HepG2 (cell line): ENCODE measurements around the gene PTK7. TPM values are rescaled to one million over a fixed set of nuclear protein-coding genes. Genes with fewer than 3 reads are reported as not detected.

Experiments
- ATF1 ChIP-seq: IDR thresholded peaks from 2 replicates; pipeline ENCODE4 v1.6.1; 2016; ENCODE audit warnings: mild to moderate bottlenecking, control low read depth
- CBFB ChIP-seq: sonication (generic); formaldehyde crosslinking; IDR thresholded peaks from 2 replicates; pipeline ENCODE4 v1.4.0; 2020; ENCODE audit warnings: missing genetic modification reagents
- CHCHD3 ChIP-seq: sonication (generic); formaldehyde crosslinking; IDR thresholded peaks from 2 replicates; pipeline ENCODE4 v1.8.0; 2022; ENCODE audit warnings: mild to moderate bottlenecking, missing genetic modification reagents, moderate library complexity
- DPF2 ChIP-seq: sonication (generic); formaldehyde crosslinking; IDR thresholded peaks from 2 replicates; pipeline ENCODE4 v1.4.0; 2020; ENCODE audit warnings: mild to moderate bottlenecking, low read depth, missing genetic modification reagents, borderline replicate concordance
- ETV5 ChIP-seq: IDR thresholded peaks from 2 replicates; pipeline ENCODE4 v1.6.1; 2018; ENCODE audit warnings: missing biosample characterization, missing genetic modification reagents, inconsistent platforms, borderline replicate concordance
- IRX3 ChIP-seq: sonication (generic); formaldehyde crosslinking; IDR thresholded peaks from 2 replicates; pipeline ENCODE4 v1.8.1; 2023; ENCODE audit warnings: mild to moderate bottlenecking, low read depth, missing genetic modification reagents, borderline replicate concordance
- KDM5B ChIP-seq: sonication (generic); formaldehyde crosslinking; IDR thresholded peaks from 2 replicates; pipeline ENCODE4 v1.4.0; 2020; ENCODE audit warnings: missing genetic modification reagents, mild to moderate bottlenecking, borderline replicate concordance
- KLF6 ChIP-seq: IDR thresholded peaks from 2 replicates; pipeline ENCODE4 v1.8.0; 2016; ENCODE audit warnings: missing biosample characterization, missing genetic modification reagents
- MEIS2 ChIP-seq: sonication (generic); formaldehyde crosslinking; IDR thresholded peaks from 2 replicates; pipeline ENCODE4 v1.9.0; 2021; ENCODE audit warnings: mild to moderate bottlenecking, missing genetic modification reagents
- MXD4 ChIP-seq: IDR thresholded peaks from 2 replicates; pipeline ENCODE4 v1.6.1; 2016; ENCODE audit warnings: mild to moderate bottlenecking, missing biosample characterization, missing genetic modification reagents
- PBX3 ChIP-seq: sonication (generic); formaldehyde crosslinking; IDR thresholded peaks from 2 replicates; pipeline ENCODE4 v1.8.1; 2023; ENCODE audit warnings: missing genetic modification reagents, inconsistent platforms, borderline replicate concordance
- SAP130 ChIP-seq: IDR thresholded peaks from 2 replicates; pipeline ENCODE4 v1.6.1; 2016; ENCODE audit warnings: low read depth
- TIGD3 ChIP-seq: sonication (generic); formaldehyde crosslinking; IDR thresholded peaks from 2 replicates; pipeline ENCODE4 v1.5.1; 2020; ENCODE audit warnings: mild to moderate bottlenecking, missing genetic modification reagents, borderline replicate concordance
- ZBTB37 ChIP-seq: sonication (generic); formaldehyde crosslinking; IDR thresholded peaks from 2 replicates; pipeline ENCODE4 v1.4.0; 2020; ENCODE audit warnings: mild to moderate bottlenecking, missing genetic modification reagents
- ZNF232 ChIP-seq: sonication (generic); formaldehyde crosslinking; IDR thresholded peaks from 2 replicates; pipeline ENCODE4 v1.4.0; 2020; ENCODE audit warnings: missing genetic modification reagents, borderline replicate concordance
- ZNF274 ChIP-seq: sonication (generic); formaldehyde crosslinking; IDR thresholded peaks from 2 replicates; pipeline ENCODE4 v1.5.1; 2020; ENCODE audit warnings: mild to moderate bottlenecking, missing genetic modification reagents
- ZNF580 ChIP-seq: IDR thresholded peaks from 2 replicates; pipeline ENCODE4 v1.6.1; 2016; ENCODE audit warnings: low read depth, borderline replicate concordance
- ZNF589 ChIP-seq: sonication (generic); formaldehyde crosslinking; conservative IDR thresholded peaks from 2 replicates; pipeline ENCODE4 v1.8.0; 2022; ENCODE audit warnings: mild to moderate bottlenecking, moderate library complexity, missing genetic modification reagents
- ZNF605 ChIP-seq: sonication (generic); formaldehyde crosslinking; IDR thresholded peaks from 2 replicates; pipeline ENCODE4 v1.8.0; 2022; ENCODE audit warnings: mild to moderate bottlenecking, missing genetic modification reagents
- ZNF660 ChIP-seq: sonication (generic); formaldehyde crosslinking; IDR thresholded peaks from 2 replicates; pipeline ENCODE4 v1.5.1; 2020; ENCODE audit warnings: mild to moderate bottlenecking, low read depth, missing genetic modification reagents, borderline replicate concordance
- ZNF678 ChIP-seq: sonication (generic); formaldehyde crosslinking; IDR thresholded peaks from 2 replicates; pipeline ENCODE4 v1.4.0; 2020; ENCODE audit warnings: mild to moderate bottlenecking, missing genetic modification reagents
- polyA plus RNA-seq, 8 experiments: library from polyadenylated mRNA; depleted of rRNA in 3 of 8; stranded (reverse) in 7 of 8; unstranded in 1 of 8; fragments of >200 nt; fragmentation: Illumina TruSeq in 4 of 8; extraction: Trizol in 4 of 8; gene quantifications; 2 replicates each; pipeline versions ENCODE4 v1.2.1 to v1.2.3, GENCODE V29; 2011 to 2016; ENCODE audit warnings: low read depth in 4 of 8, missing spikeins in 1 of 8, mixed read lengths in 1 of 8; ENCODE audit not compliant: insufficient read depth in 1 of 8
- total RNA-seq, 5 experiments: library from RNA; depleted of rRNA; stranded (reverse); fragments of >200 nt; fragmentation: Illumina TruSeq; extraction: Trizol; gene quantifications; 2 replicates each; pipeline ENCODE4 v1.2.3, GENCODE V29; 2016; ENCODE audit warnings: low read depth in 1 of 5
- TF ChIP-seq, protein P1 (sequence below), 2 experiments: IDR thresholded peaks; 2 replicates each; pipeline ENCODE4 v1.6.1; 2011 to 2012; ENCODE audit warnings: low read length in 2 of 2, borderline replicate concordance in 1 of 2, low read depth in 1 of 2, mild to moderate bottlenecking in 1 of 2, moderate library complexity in 1 of 2

The PTK7 gene
- total and polyA plus RNA-seq, 2 of the 13 experiments (the other 11 are each of a cell fraction or from before 2014, with no cell fraction given): 98.5 to 99.8 TPM

DNA sequence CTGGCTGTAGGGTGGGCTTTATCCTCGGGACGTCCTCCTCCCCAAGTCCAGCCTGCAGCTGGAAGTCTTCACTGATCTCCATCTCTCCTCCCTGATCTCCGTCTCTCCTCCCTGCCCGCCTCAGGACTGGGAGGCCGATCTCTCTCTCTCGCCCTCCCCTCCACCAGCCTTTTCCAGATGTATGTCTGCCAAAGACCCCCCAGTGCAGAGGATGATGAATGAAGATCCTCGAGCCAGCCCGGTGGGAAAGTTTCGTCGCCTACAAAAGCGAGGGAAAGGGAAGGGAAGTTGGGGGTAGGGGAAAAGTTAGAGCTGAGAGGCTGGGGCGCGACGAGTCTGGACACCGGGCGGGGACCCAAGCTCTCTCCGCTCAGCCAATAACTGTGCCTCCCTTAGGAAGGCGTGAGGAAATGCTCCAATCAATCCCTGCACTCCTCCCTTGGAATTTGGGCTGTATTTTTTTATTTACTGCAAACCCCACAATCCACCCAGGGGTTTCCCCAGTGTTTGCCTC is 94.4 kb downstream of the PTK7 start (continued):
- TF ChIP-seq PBX3 (CRISPR knock-in tag): no peak
- TF ChIP-seq DPF2 (CRISPR knock-in tag): no peak
- TF ChIP-seq ZNF678: peak; percentile 56; the same call in 1 of the 2 replicates
- TF ChIP-seq ATF1 (CRISPR knock-in tag): no peak
- TF ChIP-seq ZBTB37 (CRISPR knock-in tag): no peak
- no peak for TF ChIP-seq ZNF589 (CRISPR knock-in tag)
- TF ChIP-seq IRX3 (CRISPR knock-in tag): 0 out of 2 replicates have a peak, but pooled peaks have one; percentile 21
- no peak for TF ChIP-seq SAP130 (CRISPR knock-in tag)
- TF ChIP-seq ETV5 (CRISPR knock-in tag): no peak
- TF ChIP-seq ZNF580 (CRISPR knock-in tag): no peak
- TF ChIP-seq ZNF660 (CRISPR knock-in tag): no peak
- TF ChIP-seq, protein P1, sequence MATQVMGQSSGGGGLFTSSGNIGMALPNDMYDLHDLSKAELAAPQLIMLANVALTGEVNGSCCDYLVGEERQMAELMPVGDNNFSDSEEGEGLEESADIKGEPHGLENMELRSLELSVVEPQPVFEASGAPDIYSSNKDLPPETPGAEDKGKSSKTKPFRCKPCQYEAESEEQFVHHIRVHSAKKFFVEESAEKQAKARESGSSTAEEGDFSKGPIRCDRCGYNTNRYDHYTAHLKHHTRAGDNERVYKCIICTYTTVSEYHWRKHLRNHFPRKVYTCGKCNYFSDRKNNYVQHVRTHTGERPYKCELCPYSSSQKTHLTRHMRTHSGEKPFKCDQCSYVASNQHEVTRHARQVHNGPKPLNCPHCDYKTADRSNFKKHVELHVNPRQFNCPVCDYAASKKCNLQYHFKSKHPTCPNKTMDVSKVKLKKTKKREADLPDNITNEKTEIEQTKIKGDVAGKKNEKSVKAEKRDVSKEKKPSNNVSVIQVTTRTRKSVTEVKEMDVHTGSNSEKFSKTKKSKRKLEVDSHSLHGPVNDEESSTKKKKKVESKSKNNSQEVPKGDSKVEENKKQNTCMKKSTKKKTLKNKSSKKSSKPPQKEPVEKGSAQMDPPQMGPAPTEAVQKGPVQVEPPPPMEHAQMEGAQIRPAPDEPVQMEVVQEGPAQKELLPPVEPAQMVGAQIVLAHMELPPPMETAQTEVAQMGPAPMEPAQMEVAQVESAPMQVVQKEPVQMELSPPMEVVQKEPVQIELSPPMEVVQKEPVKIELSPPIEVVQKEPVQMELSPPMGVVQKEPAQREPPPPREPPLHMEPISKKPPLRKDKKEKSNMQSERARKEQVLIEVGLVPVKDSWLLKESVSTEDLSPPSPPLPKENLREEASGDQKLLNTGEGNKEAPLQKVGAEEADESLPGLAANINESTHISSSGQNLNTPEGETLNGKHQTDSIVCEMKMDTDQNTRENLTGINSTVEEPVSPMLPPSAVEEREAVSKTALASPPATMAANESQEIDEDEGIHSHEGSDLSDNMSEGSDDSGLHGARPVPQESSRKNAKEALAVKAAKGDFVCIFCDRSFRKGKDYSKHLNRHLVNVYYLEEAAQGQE (IDR thresholded peaks at IDR 0.05; ENCODE audit: borderline replicate concordance in 1 of 2, low read depth in 1 of 2, low read length in 2 of 2): 0 out of 4 replicates have a peak, but pooled peaks of 1 of the 2 experiments have one; percentile 14
- peak; percentile 41; the same call in 1 of the 2 replicates for TF ChIP-seq ZNF605 (CRISPR knock-in tag)
- no peak; the same call in 1 of the 2 replicates for TF ChIP-seq ZNF274 (CRISPR knock-in tag)
- TF ChIP-seq MXD4 (CRISPR knock-in tag): 0 out of 2 replicates have a peak, but pooled peaks have one; percentile 0
- no peak for TF ChIP-seq MEIS2 (CRISPR knock-in tag)
- TF ChIP-seq ZNF232 (CRISPR knock-in tag): 0 out of 2 replicates have a peak, but pooled peaks have one; percentile 23
- TF ChIP-seq CBFB (CRISPR knock-in tag): peak; percentile 10; the same call in 1 of the 2 replicates
- no peak for TF ChIP-seq TIGD3
- peak; percentile 72; the same call in 1 of the 2 replicates for TF ChIP-seq KDM5B
- no peak for TF ChIP-seq KLF6 (CRISPR knock-in tag)
- no peak for TF ChIP-seq CHCHD3 (CRISPR knock-in tag)
